ENCODE results near the gene MEX3A. TPM values are rescaled to one million over a fixed set of nuclear protein-coding genes. Genes with fewer than 3 reads are reported as not detected.
"Not testable (repeated sequence)": the region's sequence is repeated elsewhere in the genome, so short reads cannot be mapped to it uniquely, and the experiment has no call there.

Gene MEX3A
- total and polyA plus RNA-seq, 3 donors from 2014 or later: 0.87 to 3.0 (median 2.4) TPM

DNA sequence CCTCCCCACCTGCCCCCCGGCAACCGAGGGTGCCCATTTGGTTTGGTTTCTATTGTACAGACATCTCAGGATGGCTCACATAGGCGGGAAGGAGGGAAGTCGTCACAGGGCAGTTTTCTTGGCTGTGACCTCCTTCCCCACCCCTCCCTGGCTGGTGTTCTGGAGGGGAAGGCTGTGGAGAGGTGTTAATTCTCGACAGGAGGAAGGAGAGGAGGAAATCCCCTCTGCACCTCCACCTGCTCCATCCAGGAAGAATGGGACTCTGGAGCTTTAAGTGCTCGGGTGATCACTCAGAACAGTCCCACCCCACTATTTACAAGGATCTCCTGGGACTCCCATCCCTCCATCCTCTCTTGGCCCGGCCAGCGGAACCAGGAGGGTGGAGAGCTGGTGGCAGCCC is 7.6 kb downstream of the MEX3A start:
- Histone ChIP-seq H3K36me3 (ENCODE audit: low read depth, missing control alignments) (no peaks in the 10 kb centered on the region), H3K27ac (no peak overlapping the region), H3K9me3 (no peaks in the 10 kb centered on the region), H3K27me3 (no peaks in the 10 kb centered on the region), H3K4me1 (no peaks in the 10 kb centered on the region), H3K4me3 (no peak overlapping the region)
- TF ChIP-seq POLR2A (IDR thresholded peaks at IDR 0.05) (no peak), CTCF (IDR thresholded peaks at IDR 0.05) (no peak)
- 73 to 80% methylated on average over 8 of the region's 8 CpGs for WGBS, 2 donors
- intact Hi-C loops (cut with DNase I; ENCODE audit: low total_unique reads): no loop called here
- DNase-seq: no peak

DNA sequence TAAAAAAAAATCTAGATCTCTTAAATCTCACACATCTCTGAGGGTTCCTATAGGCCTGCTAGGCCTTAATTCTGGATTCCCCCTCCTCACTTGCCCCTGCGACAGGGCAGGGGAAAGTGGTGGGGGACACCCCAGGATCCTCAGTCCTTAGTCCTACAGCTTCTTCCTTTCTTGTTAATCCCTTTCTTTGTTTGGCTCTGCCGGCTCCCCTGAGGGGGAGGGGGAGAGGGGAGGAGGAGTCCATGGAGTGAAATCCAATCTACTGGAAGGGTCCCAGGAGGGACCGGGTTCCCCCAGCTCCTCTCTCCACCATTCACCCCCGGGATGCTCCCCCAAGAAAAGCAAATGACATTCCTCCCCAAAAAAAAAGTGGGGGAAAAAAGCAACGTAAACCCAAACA is 8.5 kb downstream of the MEX3A start:
- no peaks in the 10 kb centered on the region for H3K27me3 ChIP-seq
- TF ChIP-seq POLR2A (IDR thresholded peaks at IDR 0.05): no peak
- no peak for TF ChIP-seq CTCF (IDR thresholded peaks at IDR 0.05)
- no peaks in the 10 kb centered on the region for H3K9me3 ChIP-seq
- intact Hi-C loops (cut with DNase I; ENCODE audit: low total_unique reads): no loop called here
- H3K4me3 ChIP-seq: no peak overlapping the region
- DNase-seq: no peak
- 59 to 62% methylated on average over 5 of the region's 5 CpGs for WGBS, 2 donors
- H3K27ac ChIP-seq: no peak overlapping the region
- H3K36me3 ChIP-seq (ENCODE audit: low read depth, missing control alignments): no peaks in the 10 kb centered on the region
- no peaks in the 10 kb centered on the region for H3K4me1 ChIP-seq

DNA sequence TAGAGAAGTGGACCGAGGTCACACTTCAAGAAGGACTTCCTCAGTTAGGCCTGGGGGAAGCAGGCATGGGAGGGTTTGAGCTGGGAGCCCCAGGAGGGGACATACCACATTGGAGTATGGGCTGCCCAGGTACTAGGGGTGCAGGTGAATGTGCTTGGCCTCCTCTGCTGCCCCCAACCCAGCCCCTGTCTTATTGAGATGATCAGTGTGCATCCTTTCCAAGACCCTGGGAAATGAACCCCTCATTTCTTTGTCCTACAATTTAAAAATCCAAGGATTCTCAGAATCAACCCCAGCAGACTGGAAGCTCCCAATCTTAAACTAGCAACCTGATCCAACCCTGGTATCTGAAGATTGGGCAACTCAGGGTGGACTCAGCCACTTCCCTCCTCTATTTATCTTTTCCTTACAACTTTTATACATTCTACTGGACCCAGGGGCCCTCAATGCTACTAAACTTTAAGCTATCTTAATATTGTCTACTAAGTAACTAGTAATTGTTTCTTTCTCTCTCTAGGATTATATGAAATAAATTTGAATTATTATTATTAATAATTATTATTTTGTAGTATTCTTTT is 9.1 kb downstream of the MEX3A start:
- TF ChIP-seq POLR2A (IDR thresholded peaks at IDR 0.05) (no peak), CTCF (IDR thresholded peaks at IDR 0.05) (no peak)

DNA sequence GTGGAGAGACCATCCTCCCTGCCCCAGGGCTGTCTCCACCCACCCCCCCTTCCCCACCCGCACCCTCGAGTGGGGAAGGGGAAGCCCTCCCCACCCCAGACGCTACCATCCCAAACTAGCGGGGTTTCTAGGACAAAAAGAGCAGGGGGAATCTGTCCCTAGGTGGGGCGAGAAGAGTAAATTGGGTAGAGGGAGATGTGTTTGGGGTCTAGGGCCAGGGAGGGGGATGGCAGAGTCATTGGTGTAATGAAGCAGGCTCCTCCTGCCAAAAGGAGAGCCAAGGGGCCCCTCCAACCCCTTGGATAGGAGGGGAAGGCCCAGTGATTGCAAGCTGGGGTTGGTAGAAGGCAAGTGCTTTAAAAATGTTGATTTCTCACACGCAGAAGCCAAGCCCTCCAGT is 10.0 kb downstream of the MEX3A start:
- WGBS, 2 donors: 66 to 76% methylated on average over 6 of the region's 6 CpGs
- H3K9me3 ChIP-seq: no peaks in the 10 kb centered on the region
- intact Hi-C loops (cut with DNase I; ENCODE audit: low total_unique reads): no loop called here
- TF ChIP-seq POLR2A (IDR thresholded peaks at IDR 0.05) (no peak), CTCF (IDR thresholded peaks at IDR 0.05) (no peak)
- no peak for DNase-seq
- no peaks in the 10 kb centered on the region for H3K36me3 ChIP-seq (ENCODE audit: low read depth, missing control alignments)
- H3K4me3 ChIP-seq: no peak overlapping the region
- no peaks in the 10 kb centered on the region for H3K27me3 ChIP-seq
- no peaks in the 10 kb centered on the region for H3K4me1 ChIP-seq
- no peak overlapping the region for H3K27ac ChIP-seq

More for the DNA sequence above, 9.1 kb downstream of the MEX3A start:
- Histone ChIP-seq H3K4me1 (no peaks in the 10 kb centered on the region), H3K4me3 (no peak overlapping the region), H3K27me3 (no peaks in the 10 kb centered on the region), H3K9me3 (no peaks in the 10 kb centered on the region), H3K36me3 (ENCODE audit: low read depth, missing control alignments) (no peaks in the 10 kb centered on the region), H3K27ac (no peak overlapping the region)
- no peak for DNase-seq
- 0 to 43% methylated on average over 1 of the region's 1 CpG for WGBS, 2 donors
- intact Hi-C loops (cut with DNase I; ENCODE audit: low total_unique reads): no loop called here

- H3K36me3 ChIP-seq (ENCODE audit: low read depth, missing control alignments); H3K27ac ChIP-seq; DNase-seq; H3K4me1 ChIP-seq; H3K9me3 ChIP-seq; H3K4me3 ChIP-seq; H3K27me3 ChIP-seq; intact Hi-C loops (cut with DNase I; ENCODE audit: low total_unique reads): not testable (repeated sequence)
- WGBS, 2 donors: 88 to 91% methylated on average over 7 of the region's 7 CpGs
Measured at GRCh38 chr1:156071332-156071816, 10.9 kb downstream of the MEX3A start.

All from testis (tissue), 3 donors.